Chondrocyte (in vitro differentiated cells): ENCODE results near the gene TEX26. TPM values are rescaled to one million over a fixed set of nuclear protein-coding genes. Genes with fewer than 3 reads are reported as not detected.

Experiments used
- DNase-seq: peaks from one replicate; pipeline ENCODE4 v3.0.0; 2021; ENCODE audit warnings: mixed read lengths, low spot score
- H3K27ac Mint-ChIP-seq: one replicate; pipeline ENCODE4 v1.8.0; 2021; ENCODE audit warnings: mild to moderate bottlenecking, moderate library complexity, mixed read lengths; ENCODE audit not compliant: unreplicated experiment
- H3K27me3 Mint-ChIP-seq: 2 replicates; pipeline ENCODE4 v1.8.0; 2021; ENCODE audit warnings: low read depth, mixed read lengths
- H3K36me3 Mint-ChIP-seq: 2 replicates; pipeline ENCODE4 v1.8.0; 2021; ENCODE audit warnings: low read depth, mixed read lengths
- H3K4me1 Mint-ChIP-seq: 2 replicates; pipeline ENCODE4 v1.8.0; 2021; ENCODE audit warnings: low read depth, mild to moderate bottlenecking, mixed read lengths
- H3K4me3 Mint-ChIP-seq: one replicate; pipeline ENCODE4 v1.8.0; 2021; ENCODE audit warnings: mild to moderate bottlenecking, moderate library complexity, mixed read lengths; ENCODE audit not compliant: unreplicated experiment
- H3K9me3 Mint-ChIP-seq: 2 replicates; pipeline ENCODE4 v1.8.0; 2021; ENCODE audit warnings: low read depth, mixed read lengths
- total RNA-seq: library from RNA; stranded (reverse); gene quantifications from 3 replicates; pipeline ENCODE4 v1.2.1, GENCODE V29; 2021
- TF ChIP-seq, protein P1 (sequence below): fragments of 200-600 bp; sonication (generic); IDR thresholded peaks from 2 replicates; pipeline ENCODE4 v1.5.0; 2021; ENCODE audit warnings: antibody characterized with exemption, mild to moderate bottlenecking, moderate library complexity

TEX26 gene
- total RNA-seq, 1 donor from 2014 or later: not detected

DNA sequence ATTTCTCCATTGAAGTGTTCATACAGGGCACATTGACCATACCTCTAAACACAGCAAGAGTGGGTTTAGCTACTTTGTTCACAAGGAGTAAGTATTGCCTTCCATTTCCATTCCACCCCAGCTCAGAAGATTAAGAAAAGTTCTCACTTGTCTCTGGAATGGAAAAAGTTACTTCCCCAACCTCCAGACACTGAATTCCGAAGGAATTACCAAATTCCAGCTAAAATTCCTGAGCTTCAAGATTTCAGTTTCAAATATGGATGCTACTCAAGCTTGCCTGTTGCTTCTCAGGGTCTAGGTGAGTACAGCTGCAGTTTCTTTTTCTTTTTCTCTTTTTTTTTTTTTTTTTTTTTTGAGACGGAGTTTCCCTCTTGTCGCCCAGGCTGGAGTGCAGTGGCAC lies 33.6 kb downstream of the TEX26 start:
- peaks cover 6% of the 10 kb centered on the region for H3K36me3 Mint-ChIP-seq
- no peaks in the 10 kb centered on the region for H3K9me3 Mint-ChIP-seq
- peaks cover 25% of the 10 kb centered on the region for H3K4me1 Mint-ChIP-seq
- peaks cover 4% of the 10 kb centered on the region for H3K27me3 Mint-ChIP-seq
- DNase-seq: no peak
- no peak overlapping the region for H3K4me3 Mint-ChIP-seq
- TF ChIP-seq, protein P1, sequence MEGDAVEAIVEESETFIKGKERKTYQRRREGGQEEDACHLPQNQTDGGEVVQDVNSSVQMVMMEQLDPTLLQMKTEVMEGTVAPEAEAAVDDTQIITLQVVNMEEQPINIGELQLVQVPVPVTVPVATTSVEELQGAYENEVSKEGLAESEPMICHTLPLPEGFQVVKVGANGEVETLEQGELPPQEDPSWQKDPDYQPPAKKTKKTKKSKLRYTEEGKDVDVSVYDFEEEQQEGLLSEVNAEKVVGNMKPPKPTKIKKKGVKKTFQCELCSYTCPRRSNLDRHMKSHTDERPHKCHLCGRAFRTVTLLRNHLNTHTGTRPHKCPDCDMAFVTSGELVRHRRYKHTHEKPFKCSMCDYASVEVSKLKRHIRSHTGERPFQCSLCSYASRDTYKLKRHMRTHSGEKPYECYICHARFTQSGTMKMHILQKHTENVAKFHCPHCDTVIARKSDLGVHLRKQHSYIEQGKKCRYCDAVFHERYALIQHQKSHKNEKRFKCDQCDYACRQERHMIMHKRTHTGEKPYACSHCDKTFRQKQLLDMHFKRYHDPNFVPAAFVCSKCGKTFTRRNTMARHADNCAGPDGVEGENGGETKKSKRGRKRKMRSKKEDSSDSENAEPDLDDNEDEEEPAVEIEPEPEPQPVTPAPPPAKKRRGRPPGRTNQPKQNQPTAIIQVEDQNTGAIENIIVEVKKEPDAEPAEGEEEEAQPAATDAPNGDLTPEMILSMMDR: no peak
- H3K27ac Mint-ChIP-seq: no peak overlapping the region

DNA sequence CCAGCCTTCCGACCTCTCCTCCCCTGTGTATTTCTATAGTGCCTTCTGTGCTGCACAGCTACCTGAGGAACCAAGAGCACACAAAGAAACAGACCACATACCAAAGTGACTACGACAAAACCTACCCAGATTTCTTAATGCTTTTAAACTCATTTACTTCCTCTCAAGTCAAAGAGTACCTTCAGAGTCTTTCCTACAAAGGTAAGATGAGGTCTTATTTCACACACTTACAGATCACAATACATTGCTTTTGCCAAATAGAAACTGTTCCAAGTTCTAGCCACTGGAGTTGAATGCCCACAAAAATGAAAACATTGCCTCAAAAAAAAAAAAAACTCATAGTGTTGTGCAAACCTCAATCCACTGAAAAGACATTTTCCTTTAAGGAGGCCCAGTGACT lies 36.4 kb downstream of the TEX26 start:
- Mint-ChIP-seq H3K4me3 (no peak overlapping the region), H3K4me1 (peaks cover 38% of the 10 kb centered on the region), H3K36me3 (no peaks in the 10 kb centered on the region), H3K27me3 (no peaks in the 10 kb centered on the region), H3K27ac (peak overlapping the region; percentile 15), H3K9me3 (no peaks in the 10 kb centered on the region)
- TF ChIP-seq, protein P1: no peak
- DNase-seq: no peak

DNA sequence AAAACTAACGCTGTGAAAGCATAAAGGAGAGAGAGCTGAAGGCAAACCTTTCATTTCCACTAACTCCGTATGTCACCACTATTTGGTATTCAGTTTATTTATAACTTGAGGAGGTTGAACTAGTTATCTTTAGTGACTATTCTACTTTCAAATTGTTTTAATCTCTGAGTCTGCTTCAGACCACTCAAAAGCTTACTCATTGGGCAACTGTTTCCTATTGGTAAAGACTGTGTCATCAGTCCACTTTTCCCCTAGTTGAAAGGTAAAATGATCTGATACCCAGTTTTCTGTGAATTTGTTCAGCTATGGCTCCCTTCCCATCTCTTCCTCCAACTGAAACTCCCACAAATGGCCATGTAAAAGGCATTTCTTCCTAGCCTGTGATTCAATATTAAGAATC lies 39.1 kb downstream of the TEX26 start:
- Mint-ChIP-seq H3K36me3 (no peaks in the 10 kb centered on the region), H3K4me3 (no peak overlapping the region), H3K4me1 (peaks cover 29% of the 10 kb centered on the region), H3K27me3 (no peaks in the 10 kb centered on the region), H3K27ac (no peak overlapping the region), H3K9me3 (no peaks in the 10 kb centered on the region)
- no peak for DNase-seq
- TF ChIP-seq, protein P1: no peak

DNA sequence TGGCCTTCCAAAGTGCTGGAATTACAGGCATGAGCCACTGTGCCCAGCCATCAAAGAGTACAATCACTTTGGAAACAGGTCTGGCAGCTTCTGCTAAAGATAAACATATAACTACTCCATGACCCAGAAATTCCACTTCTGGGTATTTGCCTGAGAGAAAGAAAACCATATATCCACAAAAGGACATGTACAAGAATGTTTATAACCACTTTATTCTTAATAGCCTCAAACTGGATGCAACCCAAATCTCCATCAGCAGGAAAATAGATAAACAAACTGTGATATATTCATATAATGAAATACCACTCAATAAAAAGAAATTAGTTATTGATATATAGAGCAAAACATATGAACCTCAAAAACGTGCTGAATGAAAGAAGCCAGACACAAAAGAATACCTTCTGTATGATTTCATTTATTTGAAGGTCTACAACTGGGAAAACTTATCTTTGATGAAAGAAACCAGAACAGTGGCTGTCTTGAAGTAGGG lies 40.5 kb downstream of the TEX26 start:
- no peak for DNase-seq
- no peaks in the 10 kb centered on the region for H3K36me3 Mint-ChIP-seq
- H3K9me3 Mint-ChIP-seq: no peaks in the 10 kb centered on the region
- peaks cover 40% of the 10 kb centered on the region for H3K4me1 Mint-ChIP-seq
- H3K27me3 Mint-ChIP-seq: no peaks in the 10 kb centered on the region
- TF ChIP-seq, protein P1: no peak
- peak overlapping the region; percentile 19 for H3K27ac Mint-ChIP-seq
- no peak overlapping the region for H3K4me3 Mint-ChIP-seq

DNA sequence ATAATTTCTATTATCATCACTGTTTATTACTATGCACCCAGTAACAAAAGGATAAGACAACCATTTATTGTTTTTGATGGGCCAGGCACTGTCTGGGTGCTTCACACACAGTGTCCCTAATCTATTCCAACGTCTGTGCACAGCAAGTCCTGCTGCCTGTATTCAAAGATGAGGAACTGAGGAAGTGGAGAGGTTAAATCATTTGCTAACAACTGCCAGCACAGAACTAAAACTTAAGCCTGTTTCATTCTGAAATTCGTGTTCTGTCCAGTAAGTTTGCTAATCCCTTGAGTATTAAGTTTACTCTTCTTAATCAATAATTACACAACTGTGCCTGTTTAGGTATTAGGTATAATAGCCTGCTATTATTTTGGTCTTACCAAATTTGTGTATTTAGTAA lies 41.9 kb downstream of the TEX26 start:
- H3K36me3 Mint-ChIP-seq: no peaks in the 10 kb centered on the region
- no peaks in the 10 kb centered on the region for H3K9me3 Mint-ChIP-seq
- TF ChIP-seq, protein P1: no peak
- H3K27ac Mint-ChIP-seq: no peak overlapping the region
- no peaks in the 10 kb centered on the region for H3K27me3 Mint-ChIP-seq
- H3K4me1 Mint-ChIP-seq: peaks cover 41% of the 10 kb centered on the region
- H3K4me3 Mint-ChIP-seq: no peak overlapping the region
- DNase-seq: no peak
